Large intestine (tissue), 3 donors: ENCODE data around the gene ASCC1. TPM values are rescaled to one million over a fixed set of nuclear protein-coding genes. Genes with fewer than 3 reads are reported as not detected.
"Not testable (repeated sequence)": the region's sequence is repeated elsewhere in the genome, so short reads cannot be mapped to it uniquely, and the experiment has no call there.

Experiments
- DNase-seq, 2 donors: peaks; one replicate each; pipeline versions ENCODE4 v3.0.0 to v3.0.0-alpha.2; 2013
- H3K27ac ChIP-seq: one replicate; pipeline ENCODE4 v1.5.1; 2013; ENCODE audit warnings: low read length
- H3K27me3 ChIP-seq: 2 replicates; pipeline ENCODE4 v1.6.1; 2013; ENCODE audit warnings: low read length; ENCODE audit not compliant: control insufficient read depth, insufficient read depth
- H3K36me3 ChIP-seq: 2 replicates; pipeline ENCODE4 v1.6.1; 2013; ENCODE audit warnings: low read length; ENCODE audit not compliant: control insufficient read depth, insufficient read depth
- H3K4me1 ChIP-seq: one replicate; pipeline ENCODE4 v1.6.1; 2013; ENCODE audit warnings: low read length; ENCODE audit not compliant: control insufficient read depth, insufficient read depth
- H3K4me3 ChIP-seq: one replicate; pipeline ENCODE4 v1.5.1; 2013; ENCODE audit warnings: low read length
- H3K9me3 ChIP-seq: one replicate; pipeline ENCODE4 v1.6.1; 2013; ENCODE audit warnings: mild to moderate bottlenecking, low read depth, low read length, moderate library complexity; ENCODE audit not compliant: control insufficient read depth
- WGBS: methylation state at CpG from one replicate; pipeline ENCODE4 v1.1.5; 2013; ENCODE audit warnings: low lambda C conversion rate; ENCODE audit not compliant: insufficient coverage; 5-methylcytosine and 5-hydroxymethylcytosine counted together
- polyA plus RNA-seq: library from polyadenylated mRNA; unstranded; fragments of 120-200 nt; gene quantifications from one replicate; pipeline ENCODE4 v1.2.1, GENCODE V29; 2013

The ASCC1 gene
- polyA plus RNA-seq, 1 donor = 23.1 TPM

GRCh38 chr10:72235544-72236279 lies 19.6 kb upstream of the ASCC1 start:
- Histone ChIP-seq H3K4me3 (no peak overlapping the region), H3K27me3 (no peaks in the 10 kb centered on the region), H3K4me1 (no peaks in the 10 kb centered on the region), H3K36me3 (peaks cover 35% of the 10 kb centered on the region), H3K9me3 (no peaks in the 10 kb centered on the region), H3K27ac (no peak overlapping the region)
- 89% methylated on average over 2 of the region's 6 CpGs for WGBS
- no peak for DNase-seq

- Histone ChIP-seq H3K27ac (no peak overlapping the region), H3K36me3 (peaks cover 39% of the 10 kb centered on the region), H3K4me3 (no peak overlapping the region), H3K9me3 (no peaks in the 10 kb centered on the region), H3K27me3 (no peaks in the 10 kb centered on the region), H3K4me1 (no peaks in the 10 kb centered on the region)
- DNase-seq = no peak
- WGBS = no CpG with 5 or more reads among the region's 6 CpGs
These were observed 18.6 kb upstream of the ASCC1 start for GRCh38 chr10:72234560-72235095.

- Histone ChIP-seq H3K27me3 (no peaks in the 10 kb centered on the region), H3K9me3 (no peaks in the 10 kb centered on the region), H3K36me3 (peaks cover 44% of the 10 kb centered on the region), H3K4me3 (no peak overlapping the region), H3K27ac (no peak overlapping the region), H3K4me1 (no peaks in the 10 kb centered on the region)
- no peak for DNase-seq
These were observed 17.5 kb upstream of the ASCC1 start for GRCh38 chr10:72233621-72234020.

DNA sequence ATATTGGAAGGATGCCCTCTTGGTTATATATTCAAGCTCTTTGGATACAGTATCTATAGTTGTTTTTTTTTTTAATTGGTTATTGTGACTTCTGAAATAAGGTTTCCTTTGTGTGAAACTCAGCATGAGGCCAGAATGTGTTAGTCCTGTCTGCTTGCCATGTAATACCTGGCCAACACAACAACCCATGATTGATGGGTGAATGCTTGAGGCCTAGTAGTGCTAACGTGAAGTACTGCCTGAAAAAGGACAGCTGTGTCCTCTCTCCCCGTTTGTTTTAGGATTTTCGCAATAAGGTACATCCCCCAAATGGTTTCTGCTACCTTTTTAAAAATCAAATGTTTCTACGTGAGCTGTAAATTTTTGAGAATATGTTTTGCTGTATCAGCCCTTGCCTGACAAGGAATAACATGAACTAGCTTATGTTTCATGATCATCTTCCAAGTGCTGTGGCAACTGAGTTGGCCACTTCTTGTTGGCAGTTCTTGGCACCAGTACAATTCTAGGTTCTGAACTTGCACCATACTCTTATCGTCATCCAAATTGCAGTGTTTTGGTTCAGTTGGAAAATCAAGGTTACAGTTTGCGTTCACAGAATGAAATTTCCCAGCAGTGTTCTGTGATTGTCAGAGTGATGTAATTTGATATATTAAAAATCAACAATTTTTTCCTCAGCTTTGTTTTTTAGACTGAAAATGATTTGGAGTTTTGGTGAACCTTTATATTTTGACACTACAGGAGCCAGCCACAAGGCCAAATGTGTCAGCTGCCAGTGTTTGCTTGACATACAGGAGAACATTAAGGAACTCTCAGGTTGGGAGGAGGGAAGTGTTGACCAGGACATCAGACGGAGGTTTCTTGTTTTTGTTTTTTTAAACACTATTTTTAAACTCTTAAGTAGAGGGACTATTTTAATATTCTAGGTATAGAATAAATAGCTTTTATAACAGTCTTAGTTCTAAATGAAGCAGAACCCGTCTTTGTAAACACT lies 13.5 kb upstream of the ASCC1 start:
- H3K4me1 ChIP-seq = no peaks in the 10 kb centered on the region

GRCh38 chr10:72228318-72228751 lies 12.3 kb upstream of the ASCC1 start:
- Histone ChIP-seq H3K4me3 (no peak overlapping the region), H3K9me3 (no peaks in the 10 kb centered on the region), H3K36me3 (peaks cover 49% of the 10 kb centered on the region), H3K4me1 (no peaks in the 10 kb centered on the region), H3K27ac (no peak overlapping the region), H3K27me3 (no peaks in the 10 kb centered on the region)
- no CpG with 5 or more reads among the region's 2 CpGs for WGBS
- no peak for DNase-seq

More for the DNA sequence above, 13.5 kb upstream of the ASCC1 start:
- 67% methylated on average over 1 of the region's 8 CpGs for WGBS
- peaks cover 46% of the 10 kb centered on the region for H3K36me3 ChIP-seq
- H3K27ac ChIP-seq = no peak overlapping the region
- H3K4me3 ChIP-seq = no peak overlapping the region
- no peaks in the 10 kb centered on the region for H3K9me3 ChIP-seq
- no peaks in the 10 kb centered on the region for H3K27me3 ChIP-seq
- no peak for DNase-seq

GRCh38 chr10:72227826-72228225 lies 11.8 kb upstream of the ASCC1 start:
- Histone ChIP-seq H3K27ac (no peak overlapping the region), H3K9me3 (no peaks in the 10 kb centered on the region), H3K4me1 (no peaks in the 10 kb centered on the region), H3K4me3 (no peak overlapping the region), H3K27me3 (no peaks in the 10 kb centered on the region), H3K36me3 (peaks cover 44% of the 10 kb centered on the region)
- no peak for DNase-seq
- WGBS = no CpG with 5 or more reads among the region's 6 CpGs

DNA sequence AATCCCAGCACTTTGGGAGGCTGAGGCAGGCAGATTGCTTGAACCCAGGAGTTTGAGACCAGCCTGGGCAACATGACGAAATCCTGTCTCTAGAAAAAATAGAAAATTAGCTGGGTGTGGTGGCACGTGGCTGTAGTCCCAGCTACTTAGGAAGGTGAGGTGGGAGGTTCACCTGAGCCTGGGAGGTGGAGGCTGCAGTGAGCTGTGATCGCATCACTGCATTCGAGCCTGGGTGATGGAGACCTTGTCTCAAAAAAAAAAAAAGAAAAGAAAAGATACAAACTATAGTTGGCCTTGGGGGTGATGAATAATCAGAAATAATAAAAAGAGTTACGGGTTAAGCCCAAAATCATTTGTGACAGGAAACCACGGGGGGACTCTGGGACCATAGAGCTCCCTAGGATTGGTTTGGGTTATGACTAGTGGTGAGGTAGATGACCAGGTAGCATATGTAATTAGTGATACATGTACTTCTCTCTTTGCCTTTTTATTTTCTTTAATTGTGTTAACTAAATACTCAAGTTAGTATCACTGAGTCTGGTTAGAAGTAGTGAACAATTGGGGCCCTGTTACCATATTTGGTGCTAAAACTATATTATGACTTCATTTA lies 10.4 kb upstream of the ASCC1 start:
- Histone ChIP-seq H3K27me3 (no peaks in the 10 kb centered on the region), H3K36me3 (peaks cover 42% of the 10 kb centered on the region), H3K27ac (no peak overlapping the region), H3K9me3 (no peaks in the 10 kb centered on the region), H3K4me1 (no peaks in the 10 kb centered on the region), H3K4me3 (no peak overlapping the region)
- no peak for DNase-seq
- WGBS = 100% methylated on average over 1 of the region's 6 CpGs

DNA sequence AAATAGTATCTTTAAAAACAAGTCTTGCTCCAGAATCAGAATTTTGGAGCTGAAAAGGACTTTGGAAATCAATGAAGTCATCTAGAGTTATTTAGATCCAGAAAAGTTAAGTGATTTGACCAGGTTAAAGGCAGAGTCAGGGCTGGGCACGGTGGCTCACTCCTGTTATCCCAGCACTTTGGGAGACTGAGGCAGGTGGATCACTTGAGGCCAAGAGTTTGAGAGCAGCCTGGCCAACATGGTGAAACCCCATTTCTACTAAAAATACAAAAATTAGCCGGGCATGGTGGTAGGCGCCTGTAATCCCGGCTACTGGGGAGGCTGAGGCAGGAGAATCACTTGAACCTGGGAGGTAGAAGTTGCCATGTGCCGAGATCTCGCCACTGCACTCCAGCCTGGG lies 8.1 kb upstream of the ASCC1 start:
- peaks cover 35% of the 10 kb centered on the region for H3K36me3 ChIP-seq
- H3K27me3 ChIP-seq, H3K4me1 ChIP-seq, H3K27ac ChIP-seq, H3K4me3 ChIP-seq, DNase-seq, H3K9me3 ChIP-seq: not testable (repeated sequence)
- no CpG with 5 or more reads among the region's 6 CpGs for WGBS

DNA sequence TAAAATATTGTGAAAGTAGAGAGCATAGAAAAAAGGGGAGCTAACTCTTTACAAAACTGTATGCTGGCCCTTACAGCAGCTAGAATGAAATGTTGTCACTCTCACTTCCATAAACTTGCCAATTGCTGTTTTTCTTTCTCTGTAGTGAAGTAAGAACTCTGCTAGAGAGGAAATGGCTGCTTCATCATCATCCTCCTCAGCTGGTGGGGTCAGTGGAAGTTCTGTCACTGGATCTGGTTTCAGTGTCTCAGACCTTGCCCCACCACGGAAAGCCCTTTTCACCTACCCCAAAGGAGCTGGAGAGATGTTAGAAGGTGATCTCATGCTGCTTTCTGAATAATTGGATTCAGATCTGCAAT lies 7.6 kb upstream of the ASCC1 start:
- H3K9me3 ChIP-seq = no peaks in the 10 kb centered on the region
- no peaks in the 10 kb centered on the region for H3K4me1 ChIP-seq
- no peak overlapping the region for H3K4me3 ChIP-seq
- H3K27me3 ChIP-seq = no peaks in the 10 kb centered on the region
- peaks cover 34% of the 10 kb centered on the region for H3K36me3 ChIP-seq
- H3K27ac ChIP-seq = no peak overlapping the region
- WGBS = no CpG with 5 or more reads among the region's 1 CpG
- no peak for DNase-seq

- WGBS = no CpG with 5 or more reads among the region's 1 CpG
- no peak for DNase-seq
- Histone ChIP-seq H3K27ac (no peak overlapping the region), H3K27me3 (no peaks in the 10 kb centered on the region), H3K4me1 (peaks cover 7% of the 10 kb centered on the region), H3K36me3 (peaks cover 30% of the 10 kb centered on the region), H3K9me3 (no peaks in the 10 kb centered on the region), H3K4me3 (no peak overlapping the region)
These were observed 5.2 kb upstream of the ASCC1 start for GRCh38 chr10:72221278-72221677.
